Fibroblast of skin of left quadriceps (primary cell): Measurements from ENCODE around the gene LMNTD2.

Experiments used
- DNase-seq, 2 experiments: peaks; one replicate each; pipeline ENCODE4 v3.0.0-alpha.2; 2013; ENCODE audit warnings: low read depth in 2 of 2

LMNTD2 gene

DNA sequence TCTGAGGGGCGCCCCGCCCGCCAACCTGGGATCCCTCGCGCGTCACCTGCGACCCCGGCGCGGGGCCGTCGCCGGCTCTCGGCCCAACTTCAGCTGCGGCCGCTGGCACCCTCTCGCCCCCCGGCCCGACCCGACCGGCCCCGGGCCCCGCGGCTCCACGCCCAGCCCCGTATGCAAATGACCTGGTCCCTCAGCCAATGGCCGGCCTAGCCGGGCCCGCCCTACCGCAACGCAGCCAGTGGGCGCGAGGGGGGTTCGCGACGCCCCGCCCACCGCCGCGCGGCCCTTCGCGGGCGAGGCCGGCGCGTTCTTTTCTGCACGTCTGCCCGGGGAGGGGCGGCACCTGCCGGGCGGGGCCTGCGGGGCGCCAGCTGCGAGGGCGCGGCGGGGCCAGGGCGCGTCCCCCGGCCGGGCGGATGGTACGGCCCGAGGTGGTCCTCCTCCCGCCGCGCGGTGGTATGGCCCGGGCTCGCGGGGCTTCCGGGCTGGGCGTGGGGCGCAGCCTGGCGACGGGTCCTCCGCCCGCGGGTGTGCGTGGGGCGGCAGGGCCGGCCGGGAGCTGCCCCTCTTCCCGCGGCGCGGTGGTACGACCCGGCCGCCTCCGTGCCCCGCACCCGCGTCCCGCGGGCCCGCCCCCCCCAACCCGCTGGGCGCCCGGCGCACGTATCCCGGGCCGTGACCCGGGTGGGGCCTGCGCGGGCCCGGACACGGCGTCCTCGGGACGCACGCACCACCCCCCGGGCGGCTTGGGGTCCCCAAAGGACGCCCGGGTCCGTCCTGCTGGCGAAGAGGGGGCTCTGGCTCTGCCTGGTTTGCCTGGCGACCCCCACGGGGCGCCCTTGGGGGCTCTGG is 8.0 kb upstream of the LMNTD2 start:
- DNase-seq = peak; percentile 87 to 90

GRCh38 chr11:567629-568292 is 7.2 kb upstream of the LMNTD2 start:
- DNase-seq = no peak

DNA sequence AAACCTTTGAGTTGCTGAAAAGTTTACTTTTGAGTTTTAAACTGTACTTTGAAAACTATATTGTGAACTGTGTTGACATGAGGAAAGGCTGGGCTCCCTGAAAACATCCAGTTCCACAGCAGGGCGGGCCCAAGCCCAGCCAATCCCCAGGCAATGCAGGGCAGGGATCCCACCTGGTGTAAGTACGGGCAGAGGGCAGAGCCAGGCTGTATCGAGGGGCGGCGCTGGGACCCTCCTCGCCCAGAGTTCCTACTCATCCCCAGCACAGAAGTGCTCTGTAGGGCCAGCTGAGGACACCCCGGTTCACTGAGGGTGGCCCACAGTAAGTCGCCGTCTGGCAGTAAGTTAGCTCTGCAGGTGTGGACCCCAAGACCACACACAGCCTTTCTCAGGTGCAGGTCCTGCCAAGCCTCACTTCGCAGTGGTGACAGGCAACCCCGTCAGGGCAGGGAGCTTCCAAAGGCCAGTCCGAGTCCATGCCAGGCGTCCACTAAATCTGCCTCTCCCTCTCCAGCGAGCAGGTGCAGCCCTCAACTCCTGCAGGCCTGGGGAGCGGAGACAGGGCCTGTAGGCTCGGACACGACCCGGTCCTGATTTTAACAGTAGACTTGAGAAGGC is 6.6 kb upstream of the LMNTD2 start:
- DNase-seq = no peak

- no peak for DNase-seq
These were observed 5.5 kb upstream of the LMNTD2 start for GRCh38 chr11:565921-566509.

DNA sequence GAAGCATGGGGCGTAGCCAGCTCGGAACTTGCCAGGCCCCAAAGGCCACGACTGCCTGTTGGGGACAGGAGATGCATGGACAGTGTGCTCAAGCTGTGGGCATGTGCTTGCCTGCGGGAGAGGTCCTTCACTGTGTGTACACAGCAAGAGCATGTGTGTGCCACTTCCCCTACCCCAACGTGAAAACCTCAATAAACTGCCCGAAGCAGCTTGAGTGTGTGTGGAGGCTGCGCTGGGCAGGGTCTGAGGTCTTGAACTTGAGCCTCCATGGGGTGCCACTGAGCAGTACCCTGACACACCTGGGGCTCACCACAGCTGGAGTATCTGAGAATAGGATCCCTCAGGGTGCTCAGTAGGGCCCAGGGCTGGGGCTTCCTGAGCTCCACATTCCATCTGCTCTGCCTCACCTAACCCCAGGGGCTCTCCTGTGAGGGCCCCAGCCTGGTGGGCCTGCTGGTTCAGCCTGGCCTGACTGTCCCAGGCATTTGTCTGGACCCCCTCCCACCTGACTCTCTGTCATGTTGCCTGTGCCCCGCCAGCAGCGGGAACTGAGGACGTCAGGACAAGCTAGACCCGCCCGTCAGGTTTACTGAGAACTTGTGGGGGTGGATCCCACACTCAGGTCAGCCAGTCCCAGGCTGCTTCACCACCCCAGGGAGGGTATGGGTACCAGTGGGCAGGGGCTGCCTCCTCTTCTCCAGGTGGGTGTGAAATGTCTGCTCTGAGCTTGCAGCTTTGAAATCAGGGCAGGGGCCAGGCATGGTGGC is 3.5 kb upstream of the LMNTD2 start:
- DNase-seq = no peak

GRCh38 chr11:563066-563811 is 2.7 kb upstream of the LMNTD2 start:
- no peak for DNase-seq

- DNase-seq = no peak
These were observed 1.6 kb upstream of the LMNTD2 start for GRCh38 chr11:562046-562645.

DNA sequence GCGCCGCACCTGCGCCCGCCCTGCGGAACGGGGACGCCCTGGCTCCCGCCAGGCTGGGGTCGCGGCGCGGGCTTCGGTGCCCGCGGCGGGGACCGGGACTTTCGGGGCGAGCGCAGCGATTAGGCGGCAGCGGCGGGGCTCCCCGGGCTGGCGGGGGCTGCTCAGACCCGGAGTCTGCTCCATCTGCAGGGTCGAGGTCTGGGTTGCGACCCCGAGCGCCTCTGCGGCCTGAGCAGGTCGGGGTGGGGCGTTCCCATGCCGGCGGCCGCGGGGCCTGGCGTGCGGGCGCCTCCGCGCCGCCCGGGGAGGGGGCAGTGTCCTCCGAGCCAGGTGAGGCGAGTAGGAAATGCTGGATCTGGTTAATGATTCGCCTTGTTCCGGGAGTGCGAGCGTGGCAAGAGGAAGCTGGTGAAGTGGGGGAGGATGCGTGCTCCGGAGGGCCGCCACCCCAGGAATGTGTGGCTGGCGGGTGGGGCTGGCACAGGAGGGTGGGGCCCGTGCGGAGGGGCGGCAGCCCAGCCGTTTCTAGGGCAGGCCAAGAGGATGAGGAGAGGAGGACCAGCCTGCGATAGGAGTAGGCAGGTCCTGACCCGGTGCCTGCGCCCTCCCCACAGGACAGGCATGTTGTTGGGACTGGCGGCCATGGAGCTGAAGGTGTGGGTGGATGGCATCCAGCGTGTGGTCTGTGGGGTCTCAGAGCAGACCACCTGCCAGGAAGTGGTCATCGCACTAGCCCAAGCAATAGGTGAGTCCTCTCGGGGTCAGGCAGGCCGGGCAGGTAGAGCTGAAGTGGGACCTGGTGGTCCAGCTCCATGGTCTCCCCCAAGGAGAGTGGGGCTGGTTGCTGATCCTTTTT is 838 bp upstream of the LMNTD2 start:
- no peak for DNase-seq

- no peak for DNase-seq
These were observed 730 bp downstream of the LMNTD2 start for GRCh38 chr11:559712-560304.

GRCh38 chr11:559020-559620 is 1.4 kb downstream of the LMNTD2 start:
- no peak for DNase-seq

GRCh38 chr11:558503-558902 is 2.0 kb downstream of the LMNTD2 start:
- DNase-seq = no peak

DNA sequence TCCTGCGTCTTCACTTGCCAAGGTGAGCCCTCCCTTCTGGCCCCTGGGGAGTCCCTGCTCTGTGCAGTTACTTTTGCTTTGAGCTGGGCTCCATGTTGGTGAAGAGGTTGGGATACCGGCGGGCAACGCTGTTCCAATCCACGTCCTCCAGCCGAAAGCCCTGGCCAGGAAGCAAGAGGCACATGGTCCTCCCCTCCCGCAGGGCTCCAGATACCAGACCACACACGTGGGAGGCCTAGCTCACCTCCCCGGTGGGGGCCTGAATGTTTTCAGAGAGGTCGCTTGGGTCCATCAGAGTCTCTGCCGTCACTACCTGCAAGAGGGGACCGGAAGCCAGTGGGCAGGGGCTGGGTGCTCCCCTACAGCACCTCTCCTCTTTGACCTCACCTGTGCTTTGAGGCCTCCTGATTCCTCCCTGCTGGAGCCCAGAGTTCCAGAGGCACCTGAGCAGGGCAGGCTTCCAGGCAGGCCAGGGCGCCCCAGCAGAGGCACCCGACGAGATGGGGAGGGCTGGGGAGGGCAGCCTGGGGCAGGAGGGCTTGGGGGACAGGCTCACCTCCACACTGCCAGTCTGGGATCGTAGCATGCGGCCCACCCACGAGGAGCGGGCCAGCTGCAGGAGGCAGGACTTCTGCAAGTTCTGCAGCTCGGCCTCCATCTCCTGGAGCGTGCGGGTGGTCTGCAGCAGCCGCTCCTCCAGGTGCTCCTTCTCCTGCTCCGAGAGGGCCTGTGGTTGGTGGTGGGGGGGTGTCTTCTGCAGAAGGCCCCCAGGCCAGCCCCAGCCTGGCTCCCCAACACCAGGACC is 3.0 kb downstream of the LMNTD2 start:
- no peak for DNase-seq

DNA sequence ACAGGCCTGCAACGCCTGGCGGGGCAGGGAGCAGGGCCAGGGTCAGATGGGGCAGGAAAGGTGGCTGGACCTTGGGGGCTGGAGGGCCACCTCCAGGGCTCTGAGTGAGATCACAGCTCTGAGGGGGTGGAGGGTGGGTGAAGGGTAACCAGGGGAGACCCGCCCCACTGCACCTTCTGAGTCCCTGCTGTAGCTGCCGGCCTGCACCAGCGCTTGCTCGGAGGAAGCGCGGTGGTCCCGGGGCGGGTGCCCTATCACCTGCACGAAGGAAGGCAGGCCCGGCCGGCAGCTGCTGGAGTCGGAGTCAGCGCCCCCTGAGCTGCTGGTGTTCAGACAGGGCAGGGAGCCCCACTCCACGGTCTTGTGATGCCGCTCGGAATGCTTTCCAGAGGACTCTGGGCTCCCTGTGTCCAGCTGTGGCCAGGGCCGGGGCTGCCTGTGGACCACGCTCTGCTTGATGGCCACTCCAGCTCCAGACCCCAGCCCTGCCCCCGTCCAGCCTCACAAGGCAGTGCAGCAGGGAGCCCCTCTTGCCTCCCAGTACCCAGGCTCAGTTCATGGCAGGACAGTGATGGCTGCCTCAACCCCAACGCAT is 3.8 kb downstream of the LMNTD2 start:
- DNase-seq = no peak

GRCh38 chr11:555780-556661 is 4.5 kb downstream of the LMNTD2 start:
- DNase-seq = no peak

DNA sequence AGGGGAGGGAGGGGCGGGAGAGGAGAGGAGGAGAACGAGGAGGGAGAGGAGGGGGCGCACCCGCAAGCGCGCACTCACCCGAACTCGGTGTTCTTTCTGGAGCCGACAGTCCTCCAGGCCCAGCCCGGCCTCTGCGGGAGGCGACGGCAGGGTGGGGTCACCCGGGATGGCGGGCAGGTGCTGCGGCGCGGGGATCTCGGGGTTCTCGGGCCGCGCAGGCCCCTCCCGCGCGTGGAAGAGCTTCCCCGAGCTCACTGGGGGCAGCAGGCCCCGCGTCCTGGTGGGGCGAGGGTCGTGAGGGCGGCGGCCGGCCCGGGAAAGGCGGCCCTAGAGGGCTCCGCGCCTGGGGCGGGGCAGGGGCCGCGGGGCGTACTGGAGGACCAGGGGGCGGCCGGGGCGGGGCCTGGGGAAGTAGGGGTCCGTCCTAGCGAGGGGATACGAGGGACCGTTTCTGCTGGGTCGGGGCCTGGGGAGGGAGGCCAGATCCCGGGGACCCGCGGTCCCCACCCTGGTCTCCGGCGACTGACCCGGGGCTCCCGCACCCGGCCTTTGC is 5.2 kb downstream of the LMNTD2 start:
- no peak for DNase-seq
